ENCODE results near the gene PUSL1. TPM values are rescaled to one million over a fixed set of nuclear protein-coding genes. Genes with fewer than 3 reads are reported as not detected.

The PUSL1 gene
- total and polyA plus RNA-seq, 2 donors from 2014 or later: 12.6 to 13.9 TPM

- no peaks in the 10 kb centered on the region for H3K9me3 ChIP-seq (ENCODE audit: control insufficient read depth in 2 of 3, insufficient read depth in 1 of 3, low read length in 3 of 3)
- TF ChIP-seq CTCF (IDR thresholded peaks at IDR 0.05; ENCODE audit: borderline replicate concordance, extremely low read depth, insufficient read depth): no peak
- H3K36me3 ChIP-seq (ENCODE audit: control insufficient read depth in 2 of 3, insufficient read depth in 3 of 3, low read length in 3 of 3): no peaks in the 10 kb centered on the region
- intact Hi-C loops (cut with DNase I): no loop called here
- FAIRE-seq (no peak), DNase-seq (peak; percentile 77 to 93 (median 88))
- H3K9ac ChIP-seq (ENCODE audit: low read length in 3 of 3): no peak overlapping the region
- H3K4me1 ChIP-seq (ENCODE audit: control insufficient read depth in 2 of 3, insufficient read depth in 2 of 3, low read depth in 1 of 3, low read length in 3 of 3): peaks cover 0 to 34% (median 12%) of the 10 kb centered on the region in 3 donors
- peak overlapping the region; percentile 16 to 20 for H3K27ac ChIP-seq (ENCODE audit: low read depth in 2 of 2, low read length in 2 of 2)
- H3K4me3 ChIP-seq (ENCODE audit: low read length in 3 of 3): peak overlapping the region in 1 of 3 donors; percentile 7
- no peaks in the 10 kb centered on the region for H3K27me3 ChIP-seq (ENCODE audit: control insufficient read depth, insufficient read depth, low read length)
Observed at GRCh38 chr1:1304331-1305299, 3.8 kb upstream of the PUSL1 start.

GRCh38 chr1:1305300-1306069, 2.9 kb upstream of the PUSL1 start:
- H3K9me3 ChIP-seq (ENCODE audit: control insufficient read depth in 2 of 3, insufficient read depth in 1 of 3, low read length in 3 of 3): no peaks in the 10 kb centered on the region
- H3K36me3 ChIP-seq (ENCODE audit: control insufficient read depth in 2 of 3, insufficient read depth in 3 of 3, low read length in 3 of 3): no peaks in the 10 kb centered on the region
- no peaks in the 10 kb centered on the region for H3K27me3 ChIP-seq (ENCODE audit: control insufficient read depth, insufficient read depth, low read length)
- peak; percentile 7 for TF ChIP-seq CTCF (IDR thresholded peaks at IDR 0.05; ENCODE audit: borderline replicate concordance, extremely low read depth, insufficient read depth)
- peak overlapping the region in 1 of 3 donors; percentile 71 for H3K4me3 ChIP-seq (ENCODE audit: low read length in 3 of 3)
- intact Hi-C loops (cut with DNase I): no loop called here
- DNase-seq: peak in 2 of 5 donors; percentile 50 to 90
- no peak overlapping the region for H3K9ac ChIP-seq (ENCODE audit: low read length in 3 of 3)
- no peak for FAIRE-seq
- H3K4me1 ChIP-seq (ENCODE audit: control insufficient read depth in 2 of 3, insufficient read depth in 2 of 3, low read depth in 1 of 3, low read length in 3 of 3): peaks cover 0 to 36% (median 12%) of the 10 kb centered on the region in 3 donors
- peak overlapping the region; percentile 16 to 20 for H3K27ac ChIP-seq (ENCODE audit: low read depth in 2 of 2, low read length in 2 of 2)

GRCh38 chr1:1306070-1306660, 2.2 kb upstream of the PUSL1 start:
- peak overlapping the region in 1 of 3 donors; percentile 13 for H3K9ac ChIP-seq (ENCODE audit: low read length in 3 of 3)
- no peak for TF ChIP-seq CTCF (IDR thresholded peaks at IDR 0.05; ENCODE audit: borderline replicate concordance, extremely low read depth, insufficient read depth)
- no peaks in the 10 kb centered on the region for H3K27me3 ChIP-seq (ENCODE audit: control insufficient read depth, insufficient read depth, low read length)
- peaks cover 0 to 36% (median 12%) of the 10 kb centered on the region in 3 donors for H3K4me1 ChIP-seq (ENCODE audit: control insufficient read depth in 2 of 3, insufficient read depth in 2 of 3, low read depth in 1 of 3, low read length in 3 of 3)
- FAIRE-seq (no peak), DNase-seq (no peak)
- H3K4me3 ChIP-seq (ENCODE audit: low read length in 3 of 3): peak overlapping the region; percentile 53 to 74 (median 71)
- peaks cover 0 to 2% (median 0%) of the 10 kb centered on the region in 3 donors for H3K36me3 ChIP-seq (ENCODE audit: control insufficient read depth in 2 of 3, insufficient read depth in 3 of 3, low read length in 3 of 3)
- intact Hi-C loops (cut with DNase I): no loop called here
- no peaks in the 10 kb centered on the region for H3K9me3 ChIP-seq (ENCODE audit: control insufficient read depth in 2 of 3, insufficient read depth in 1 of 3, low read length in 3 of 3)
- no peak overlapping the region for H3K27ac ChIP-seq (ENCODE audit: low read depth in 2 of 2, low read length in 2 of 2)

Data from kidney (tissue), 14 donors.